HepG2 (cell line): ENCODE results near the gene TMEM9. TPM values are rescaled to one million over a fixed set of nuclear protein-coding genes. Genes with fewer than 3 reads are reported as not detected.
A peak's percentile ranks its signal among the peaks of the same experiment; 100 is the strongest.

Experiments used
- CBX2 ChIP-seq, 2 experiments: fragments of 200-600 bp in 1 of 2; sonication (generic); formaldehyde crosslinking in 1 of 2; IDR thresholded peaks; 2 replicates each; pipeline versions ENCODE4 v1.7.0 to v1.8.1; 2018 to 2022; ENCODE audit warnings: low read depth in 2 of 2, low read length in 1 of 2, mild to moderate bottlenecking in 1 of 2, missing genetic modification reagents in 1 of 2
- EED ChIP-seq: sonication (generic); formaldehyde crosslinking; IDR thresholded peaks from 2 replicates; pipeline ENCODE4 v1.5.0; 2020; ENCODE audit warnings: mild to moderate bottlenecking, missing genetic modification reagents
- FIP1L1 ChIP-seq: fragments of 200-400 bp; formaldehyde crosslinking; IDR thresholded peaks from 2 replicates; pipeline ENCODE4 v1.6.1; 2018; ENCODE audit warnings: low read depth, mild to moderate bottlenecking, low read length, moderate library complexity, borderline replicate concordance; ENCODE audit not compliant: insufficient read depth
- MLLT10 ChIP-seq: sonication (generic); formaldehyde crosslinking; IDR thresholded peaks from 2 replicates; pipeline ENCODE4 v1.4.0; 2020; ENCODE audit warnings: missing genetic modification reagents
- RXRB ChIP-seq: IDR thresholded peaks from 2 replicates; pipeline ENCODE4 v1.6.1; 2016; ENCODE audit warnings: borderline replicate concordance, missing genetic modification reagents, missing compliant biosample characterization
- ZBTB7B ChIP-seq: sonication (generic); formaldehyde crosslinking; IDR thresholded peaks from 2 replicates; pipeline ENCODE4 v1.4.0; 2020; ENCODE audit warnings: missing genetic modification reagents
- ZFP90 ChIP-seq: sonication (generic); formaldehyde crosslinking; IDR thresholded peaks from 2 replicates; pipeline ENCODE4 v1.8.0; 2022; ENCODE audit warnings: missing genetic modification reagents, mild to moderate bottlenecking, inconsistent platforms, borderline replicate concordance
- ZFY ChIP-seq: sonication (generic); formaldehyde crosslinking; IDR thresholded peaks from 2 replicates; pipeline ENCODE4 v1.4.0; 2020; ENCODE audit warnings: missing genetic modification reagents
- ZNF335 ChIP-seq: sonication (generic); formaldehyde crosslinking; IDR thresholded peaks from 2 replicates; pipeline ENCODE4 v1.4.0; 2020; ENCODE audit warnings: missing genetic modification reagents
- ZNF615 ChIP-seq: sonication (generic); formaldehyde crosslinking; IDR thresholded peaks from 2 replicates; pipeline ENCODE4 v1.5.0; 2020; ENCODE audit warnings: mild to moderate bottlenecking, missing genetic modification reagents, borderline replicate concordance
- ZNF788 ChIP-seq: sonication (generic); formaldehyde crosslinking; IDR thresholded peaks from 2 replicates; pipeline ENCODE4 v1.5.0; 2020; ENCODE audit warnings: mild to moderate bottlenecking, missing genetic modification reagents, borderline replicate concordance
- ZZZ3 ChIP-seq: sonication (generic); formaldehyde crosslinking; IDR thresholded peaks from 2 replicates; pipeline ENCODE4 v1.4.0; 2020; ENCODE audit warnings: missing genetic modification reagents, mild to moderate bottlenecking, borderline replicate concordance
- polyA plus RNA-seq, 8 experiments: library from polyadenylated mRNA; depleted of rRNA in 3 of 8; stranded (reverse) in 7 of 8; unstranded in 1 of 8; fragments of >200 nt; fragmentation: Illumina TruSeq in 4 of 8; extraction: Trizol in 4 of 8; gene quantifications; 2 replicates each; pipeline versions ENCODE4 v1.2.1 to v1.2.3, GENCODE V29; 2011 to 2016; ENCODE audit warnings: low read depth in 4 of 8, missing spikeins in 1 of 8, mixed read lengths in 1 of 8; ENCODE audit not compliant: insufficient read depth in 1 of 8
- total RNA-seq, 5 experiments: library from RNA; depleted of rRNA; stranded (reverse); fragments of >200 nt; fragmentation: Illumina TruSeq; extraction: Trizol; gene quantifications; 2 replicates each; pipeline ENCODE4 v1.2.3, GENCODE V29; 2016; ENCODE audit warnings: low read depth in 1 of 5
- TF ChIP-seq, protein P1 (sequence below): sonication (generic); formaldehyde crosslinking; IDR thresholded peaks from 2 replicates; pipeline ENCODE4 v1.8.0; 2022; ENCODE audit warnings: missing genetic modification reagents, mild to moderate bottlenecking, inconsistent platforms, borderline replicate concordance
- TF ChIP-seq, protein P2 (sequence below): sonication (generic); formaldehyde crosslinking; IDR thresholded peaks from 2 replicates; pipeline ENCODE4 v1.5.0; 2020; ENCODE audit warnings: mild to moderate bottlenecking, missing genetic modification reagents
- TF ChIP-seq, protein P3 (sequence below): sonication (generic); formaldehyde crosslinking; IDR thresholded peaks from 2 replicates; pipeline ENCODE4 v1.4.0; 2020; ENCODE audit warnings: mild to moderate bottlenecking, missing genetic modification reagents
- TF ChIP-seq, protein P4 (sequence below): sonication (generic); formaldehyde crosslinking; IDR thresholded peaks from 2 replicates; pipeline ENCODE4 v1.4.0; 2020; ENCODE audit warnings: mild to moderate bottlenecking, missing genetic modification reagents
- TF ChIP-seq, protein P5 (sequence below): sonication (generic); formaldehyde crosslinking; IDR thresholded peaks from 2 replicates; pipeline ENCODE4 v1.8.1; 2022; ENCODE audit warnings: low read depth, mild to moderate bottlenecking, missing genetic modification reagents

Gene TMEM9
- total and polyA plus RNA-seq, 2 of the 13 experiments (the other 11 are each of a cell fraction or from before 2014, with no cell fraction given), result 60.9 to 102 TPM

DNA sequence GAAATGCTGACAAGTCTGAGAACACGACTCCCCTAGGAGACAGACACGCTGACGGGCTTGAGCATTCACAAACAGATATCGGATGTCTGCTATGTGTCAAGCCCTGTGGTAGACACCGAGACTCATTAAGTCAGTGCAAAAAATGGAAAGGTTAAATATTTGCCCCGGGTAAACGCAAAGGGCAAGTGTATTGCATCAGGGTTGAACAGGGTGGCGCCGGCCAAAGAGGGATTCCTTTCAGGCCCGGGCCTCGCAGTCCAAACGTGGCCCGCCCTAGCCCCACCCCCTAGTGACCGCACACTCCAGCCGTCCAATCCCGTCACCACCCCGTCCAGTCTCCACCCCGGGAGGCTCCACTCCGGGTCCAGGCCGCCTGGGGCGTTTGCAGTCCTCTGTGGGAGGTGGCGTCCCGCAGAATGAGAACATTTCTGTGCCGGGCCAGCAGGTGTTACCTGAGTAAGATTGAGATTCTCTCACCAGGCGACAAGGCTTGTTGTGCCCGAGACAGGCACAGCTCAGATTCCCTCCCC is 16.3 kb upstream of the TMEM9 start (continued):
- TF ChIP-seq, protein P1, sequence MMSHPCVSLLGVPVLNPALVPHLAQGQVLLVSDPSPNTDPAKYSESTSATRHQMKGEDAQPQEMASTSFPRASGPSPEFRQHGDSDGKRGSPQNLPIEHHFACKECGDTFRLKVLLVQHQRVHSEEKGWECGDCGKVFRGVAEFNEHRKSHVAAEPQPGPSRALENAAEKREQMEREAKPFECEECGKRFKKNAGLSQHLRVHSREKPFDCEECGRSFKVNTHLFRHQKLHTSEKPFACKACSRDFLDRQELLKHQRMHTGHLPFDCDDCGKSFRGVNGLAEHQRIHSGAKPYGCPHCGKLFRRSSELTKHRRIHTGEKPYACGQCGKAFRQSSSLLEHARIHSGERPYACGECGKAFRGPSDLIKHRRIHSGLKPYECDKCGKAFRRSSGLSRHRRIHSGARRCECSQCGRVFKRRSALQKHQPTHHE (CRISPR knock-in tag), result no peak; the same call in 1 of the 2 replicates
- peak; percentile 65; the same call in 1 of the 2 replicates for TF ChIP-seq ZFY (CRISPR knock-in tag)
- no peak for TF ChIP-seq ZNF615 (CRISPR knock-in tag)
- no peak for TF ChIP-seq ZBTB7B
- peak; percentile 60; the same call in 1 of the 2 replicates for TF ChIP-seq ZNF335 (CRISPR knock-in tag)
- no peak for TF ChIP-seq EED (CRISPR knock-in tag)
- TF ChIP-seq MLLT10 (CRISPR knock-in tag), result no peak
- no peak for TF ChIP-seq CBX2 (IDR thresholded peaks at IDR 0.05; ENCODE audit: low read depth, low read length)
- TF ChIP-seq CBX2 (CRISPR knock-in tag; IDR thresholded peaks at IDR 0.05; ENCODE audit: low read depth), result no peak
- TF ChIP-seq, protein P2, sequence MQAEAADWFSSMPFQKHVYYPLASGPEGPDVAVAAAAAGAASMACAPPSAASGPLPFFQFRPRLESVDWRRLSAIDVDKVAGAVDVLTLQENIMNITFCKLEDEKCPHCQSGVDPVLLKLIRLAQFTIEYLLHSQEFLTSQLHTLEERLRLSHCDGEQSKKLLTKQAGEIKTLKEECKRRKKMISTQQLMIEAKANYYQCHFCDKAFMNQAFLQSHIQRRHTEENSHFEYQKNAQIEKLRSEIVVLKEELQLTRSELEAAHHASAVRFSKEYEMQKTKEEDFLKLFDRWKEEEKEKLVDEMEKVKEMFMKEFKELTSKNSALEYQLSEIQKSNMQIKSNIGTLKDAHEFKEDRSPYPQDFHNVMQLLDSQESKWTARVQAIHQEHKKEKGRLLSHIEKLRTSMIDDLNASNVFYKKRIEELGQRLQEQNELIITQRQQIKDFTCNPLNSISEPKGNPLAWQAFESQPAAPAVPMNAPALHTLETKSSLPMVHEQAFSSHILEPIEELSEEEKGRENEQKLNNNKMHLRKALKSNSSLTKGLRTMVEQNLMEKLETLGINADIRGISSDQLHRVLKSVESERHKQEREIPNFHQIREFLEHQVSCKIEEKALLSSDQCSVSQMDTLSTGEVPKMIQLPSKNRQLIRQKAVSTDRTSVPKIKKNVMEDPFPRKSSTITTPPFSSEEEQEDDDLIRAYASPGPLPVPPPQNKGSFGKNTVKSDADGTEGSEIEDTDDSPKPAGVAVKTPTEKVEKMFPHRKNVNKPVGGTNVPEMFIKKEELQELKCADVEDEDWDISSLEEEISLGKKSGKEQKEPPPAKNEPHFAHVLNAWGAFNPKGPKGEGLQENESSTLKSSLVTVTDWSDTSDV (CRISPR knock-in tag), result no peak
- peak; percentile 94 for TF ChIP-seq RXRB (CRISPR knock-in tag)
- TF ChIP-seq ZFP90, result peak; percentile 54; the same call in 1 of the 2 replicates
- TF ChIP-seq, protein P3, sequence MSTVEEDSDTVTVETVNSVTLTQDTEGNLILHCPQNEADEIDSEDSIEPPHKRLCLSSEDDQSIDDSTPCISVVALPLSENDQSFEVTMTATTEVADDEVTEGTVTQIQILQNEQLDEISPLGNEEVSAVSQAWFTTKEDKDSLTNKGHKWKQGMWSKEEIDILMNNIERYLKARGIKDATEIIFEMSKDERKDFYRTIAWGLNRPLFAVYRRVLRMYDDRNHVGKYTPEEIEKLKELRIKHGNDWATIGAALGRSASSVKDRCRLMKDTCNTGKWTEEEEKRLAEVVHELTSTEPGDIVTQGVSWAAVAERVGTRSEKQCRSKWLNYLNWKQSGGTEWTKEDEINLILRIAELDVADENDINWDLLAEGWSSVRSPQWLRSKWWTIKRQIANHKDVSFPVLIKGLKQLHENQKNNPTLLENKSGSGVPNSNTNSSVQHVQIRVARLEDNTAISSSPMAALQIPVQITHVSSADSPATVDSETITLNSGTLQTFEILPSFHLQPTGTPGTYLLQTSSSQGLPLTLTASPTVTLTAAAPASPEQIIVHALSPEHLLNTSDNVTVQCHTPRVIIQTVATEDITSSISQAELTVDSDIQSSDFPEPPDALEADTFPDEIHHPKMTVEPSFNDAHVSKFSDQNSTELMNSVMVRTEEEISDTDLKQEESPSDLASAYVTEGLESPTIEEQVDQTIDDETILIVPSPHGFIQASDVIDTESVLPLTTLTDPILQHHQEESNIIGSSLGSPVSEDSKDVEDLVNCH (CRISPR knock-in tag), result no peak
- TF ChIP-seq ZNF788, result peak; percentile 68; the same call in 1 of the 2 replicates
- TF ChIP-seq, protein P4, sequence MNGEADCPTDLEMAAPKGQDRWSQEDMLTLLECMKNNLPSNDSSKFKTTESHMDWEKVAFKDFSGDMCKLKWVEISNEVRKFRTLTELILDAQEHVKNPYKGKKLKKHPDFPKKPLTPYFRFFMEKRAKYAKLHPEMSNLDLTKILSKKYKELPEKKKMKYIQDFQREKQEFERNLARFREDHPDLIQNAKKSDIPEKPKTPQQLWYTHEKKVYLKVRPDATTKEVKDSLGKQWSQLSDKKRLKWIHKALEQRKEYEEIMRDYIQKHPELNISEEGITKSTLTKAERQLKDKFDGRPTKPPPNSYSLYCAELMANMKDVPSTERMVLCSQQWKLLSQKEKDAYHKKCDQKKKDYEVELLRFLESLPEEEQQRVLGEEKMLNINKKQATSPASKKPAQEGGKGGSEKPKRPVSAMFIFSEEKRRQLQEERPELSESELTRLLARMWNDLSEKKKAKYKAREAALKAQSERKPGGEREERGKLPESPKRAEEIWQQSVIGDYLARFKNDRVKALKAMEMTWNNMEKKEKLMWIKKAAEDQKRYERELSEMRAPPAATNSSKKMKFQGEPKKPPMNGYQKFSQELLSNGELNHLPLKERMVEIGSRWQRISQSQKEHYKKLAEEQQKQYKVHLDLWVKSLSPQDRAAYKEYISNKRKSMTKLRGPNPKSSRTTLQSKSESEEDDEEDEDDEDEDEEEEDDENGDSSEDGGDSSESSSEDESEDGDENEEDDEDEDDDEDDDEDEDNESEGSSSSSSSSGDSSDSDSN, result no peak; the same call in 1 of the 2 replicates
- TF ChIP-seq ZZZ3, result 0 out of 2 replicates have a peak, but pooled peaks have one; percentile 2
- no peak for TF ChIP-seq FIP1L1
- TF ChIP-seq, protein P5, sequence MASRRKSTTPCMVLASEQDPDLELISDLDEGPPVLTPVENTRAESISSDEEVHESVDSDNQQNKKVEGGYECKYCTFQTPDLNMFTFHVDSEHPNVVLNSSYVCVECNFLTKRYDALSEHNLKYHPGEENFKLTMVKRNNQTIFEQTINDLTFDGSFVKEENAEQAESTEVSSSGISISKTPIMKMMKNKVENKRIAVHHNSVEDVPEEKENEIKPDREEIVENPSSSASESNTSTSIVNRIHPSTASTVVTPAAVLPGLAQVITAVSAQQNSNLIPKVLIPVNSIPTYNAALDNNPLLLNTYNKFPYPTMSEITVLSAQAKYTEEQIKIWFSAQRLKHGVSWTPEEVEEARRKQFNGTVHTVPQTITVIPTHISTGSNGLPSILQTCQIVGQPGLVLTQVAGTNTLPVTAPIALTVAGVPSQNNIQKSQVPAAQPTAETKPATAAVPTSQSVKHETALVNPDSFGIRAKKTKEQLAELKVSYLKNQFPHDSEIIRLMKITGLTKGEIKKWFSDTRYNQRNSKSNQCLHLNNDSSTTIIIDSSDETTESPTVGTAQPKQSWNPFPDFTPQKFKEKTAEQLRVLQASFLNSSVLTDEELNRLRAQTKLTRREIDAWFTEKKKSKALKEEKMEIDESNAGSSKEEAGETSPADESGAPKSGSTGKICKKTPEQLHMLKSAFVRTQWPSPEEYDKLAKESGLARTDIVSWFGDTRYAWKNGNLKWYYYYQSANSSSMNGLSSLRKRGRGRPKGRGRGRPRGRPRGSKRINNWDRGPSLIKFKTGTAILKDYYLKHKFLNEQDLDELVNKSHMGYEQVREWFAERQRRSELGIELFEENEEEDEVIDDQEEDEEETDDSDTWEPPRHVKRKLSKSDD (CRISPR knock-in tag), result no peak; the same call in 1 of the 2 replicates
